Prostate gland (tissue), 2 donors: Measurements from ENCODE around the gene DLL3. TPM values are rescaled to one million over a fixed set of nuclear protein-coding genes. Genes with fewer than 3 reads are reported as not detected.

ENCODE experiments used
- DNase-seq: peaks from one replicate; pipeline ENCODE4 v3.0.0-alpha.2; 2019; ENCODE audit warnings: low spot score
- H3K27ac ChIP-seq, 2 donors: fragments of 200-600 bp; sonication (generic); 2 replicates each; pipeline ENCODE4 v1.5.1; 2017 to 2019
- H3K27me3 ChIP-seq: fragments of 200-600 bp; sonication (generic); replicated peaks from 2 replicates; pipeline ENCODE4 v1.5.1; 2019; ENCODE audit not compliant: insufficient read depth
- H3K36me3 ChIP-seq, 2 donors: fragments of 200-600 bp; sonication (generic); 1 replicate in 1 of 2; 2 replicates in 1 of 2; pipeline versions ENCODE4 v1.5.1 to v1.8.1; 2017 to 2019
- H3K4me1 ChIP-seq: fragments of 200-600 bp; sonication (generic); replicated peaks from 2 replicates; pipeline ENCODE4 v1.5.1; 2019
- H3K4me3 ChIP-seq, 2 donors: fragments of 200-600 bp; sonication (generic); 2 replicates each; pipeline ENCODE4 v1.5.1; 2017 to 2019
- H3K9me3 ChIP-seq: fragments of 200-600 bp; sonication (generic); 2 replicates; pipeline ENCODE4 v1.5.1; 2017
- POLR2A ChIP-seq: fragments of 450-650 bp; IDR thresholded peaks from one replicate; pipeline ENCODE4 v1.6.1; 2016; ENCODE audit warnings: antibody characterized with exemption, mild to moderate bottlenecking
- POLR2AphosphoS5 ChIP-seq: sonication (generic); formaldehyde crosslinking; IDR thresholded peaks from one replicate; pipeline ENCODE4 v1.6.1; 2017; ENCODE audit warnings: antibody characterized with exemption
- WGBS: methylation state at CpG from one replicate; pipeline ENCODE4 v1.1.5; 2018; 5-methylcytosine and 5-hydroxymethylcytosine counted together
- intact Hi-C: fragments of 100-400 bp; cut with DNase I; formaldehyde crosslinking; loops from one replicate; pipeline ENCODE4 v1.14.2; 2022
- total RNA-seq, 2 donors: library from RNA; depleted of rRNA; stranded (reverse); fragments of >200 nt; gene quantifications; one replicate each; pipeline ENCODE4 v1.1.0, GENCODE V29; 2016
- TF ChIP-seq, protein P1 (sequence below), 4 experiments: fragments of 200-600 bp in 2 of 4; fragments of 450-650 bp in 2 of 4; sonication (generic) in 2 of 4; IDR thresholded peaks; 1 replicate in 3 of 4; 2 replicates in 1 of 4; pipeline ENCODE4 v1.5.1; 2016 to 2019; ENCODE audit warnings: antibody characterized with exemption in 4 of 4, mild to moderate bottlenecking in 2 of 4, moderate library complexity in 2 of 4

DLL3 gene
- total RNA-seq, 2 donors from 2014 or later = 6.3 TPM; not detected in 1

DNA sequence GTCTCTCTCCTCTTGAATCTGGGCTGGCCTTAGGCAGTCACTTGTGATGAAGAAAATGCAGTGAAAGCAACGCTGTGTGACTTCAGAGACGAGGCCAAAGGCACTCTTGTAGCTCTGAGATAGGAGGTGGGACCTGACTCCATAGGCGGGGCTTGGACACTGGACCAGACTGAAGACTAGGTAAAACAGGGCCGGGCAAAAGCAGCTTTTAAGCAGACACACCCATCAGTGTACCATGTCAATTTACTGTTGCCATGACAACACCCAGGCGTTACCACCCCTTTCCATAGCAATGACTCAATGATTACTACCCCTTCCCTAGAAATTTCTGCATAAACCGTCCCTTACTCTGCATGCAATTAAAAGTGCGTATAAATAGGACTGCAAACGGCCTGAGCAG, 47.9 kb downstream of the DLL3 start:
- TF ChIP-seq POLR2A (no peak), POLR2AphosphoS5 (no peak)
- TF ChIP-seq, protein P1, sequence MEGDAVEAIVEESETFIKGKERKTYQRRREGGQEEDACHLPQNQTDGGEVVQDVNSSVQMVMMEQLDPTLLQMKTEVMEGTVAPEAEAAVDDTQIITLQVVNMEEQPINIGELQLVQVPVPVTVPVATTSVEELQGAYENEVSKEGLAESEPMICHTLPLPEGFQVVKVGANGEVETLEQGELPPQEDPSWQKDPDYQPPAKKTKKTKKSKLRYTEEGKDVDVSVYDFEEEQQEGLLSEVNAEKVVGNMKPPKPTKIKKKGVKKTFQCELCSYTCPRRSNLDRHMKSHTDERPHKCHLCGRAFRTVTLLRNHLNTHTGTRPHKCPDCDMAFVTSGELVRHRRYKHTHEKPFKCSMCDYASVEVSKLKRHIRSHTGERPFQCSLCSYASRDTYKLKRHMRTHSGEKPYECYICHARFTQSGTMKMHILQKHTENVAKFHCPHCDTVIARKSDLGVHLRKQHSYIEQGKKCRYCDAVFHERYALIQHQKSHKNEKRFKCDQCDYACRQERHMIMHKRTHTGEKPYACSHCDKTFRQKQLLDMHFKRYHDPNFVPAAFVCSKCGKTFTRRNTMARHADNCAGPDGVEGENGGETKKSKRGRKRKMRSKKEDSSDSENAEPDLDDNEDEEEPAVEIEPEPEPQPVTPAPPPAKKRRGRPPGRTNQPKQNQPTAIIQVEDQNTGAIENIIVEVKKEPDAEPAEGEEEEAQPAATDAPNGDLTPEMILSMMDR (IDR thresholded peaks at IDR 0.05) = no peak
- Histone ChIP-seq H3K4me1 (no peaks in the 10 kb centered on the region), H3K27me3 (no peaks in the 10 kb centered on the region), H3K36me3 (no peaks in the 10 kb centered on the region), H3K27ac (no peak overlapping the region), H3K4me3 (no peak overlapping the region), H3K9me3 (no peaks in the 10 kb centered on the region)
- DNase-seq = no peak
- 41% methylated on average over 8 of the region's 8 CpGs for WGBS
- intact Hi-C loops = no loop called here

GRCh38 chr19:39550197-39550596, 51.5 kb downstream of the DLL3 start:
- DNase-seq = no peak
- whole genome bisulfite sequencing = 89% methylated on average over 5 of the region's 5 CpGs
- Histone ChIP-seq H3K4me3 (no peak overlapping the region), H3K36me3 (no peaks in the 10 kb centered on the region), H3K27ac (no peak overlapping the region), H3K4me1 (no peaks in the 10 kb centered on the region), H3K27me3 (no peaks in the 10 kb centered on the region), H3K9me3 (no peaks in the 10 kb centered on the region)
- intact Hi-C loops = loop anchor here (5.0 kb wide), 1 partner anchor 122 kb away; no protein-coding TSS in a partner anchor
- TF ChIP-seq POLR2A (no peak), POLR2AphosphoS5 (no peak)

DNA sequence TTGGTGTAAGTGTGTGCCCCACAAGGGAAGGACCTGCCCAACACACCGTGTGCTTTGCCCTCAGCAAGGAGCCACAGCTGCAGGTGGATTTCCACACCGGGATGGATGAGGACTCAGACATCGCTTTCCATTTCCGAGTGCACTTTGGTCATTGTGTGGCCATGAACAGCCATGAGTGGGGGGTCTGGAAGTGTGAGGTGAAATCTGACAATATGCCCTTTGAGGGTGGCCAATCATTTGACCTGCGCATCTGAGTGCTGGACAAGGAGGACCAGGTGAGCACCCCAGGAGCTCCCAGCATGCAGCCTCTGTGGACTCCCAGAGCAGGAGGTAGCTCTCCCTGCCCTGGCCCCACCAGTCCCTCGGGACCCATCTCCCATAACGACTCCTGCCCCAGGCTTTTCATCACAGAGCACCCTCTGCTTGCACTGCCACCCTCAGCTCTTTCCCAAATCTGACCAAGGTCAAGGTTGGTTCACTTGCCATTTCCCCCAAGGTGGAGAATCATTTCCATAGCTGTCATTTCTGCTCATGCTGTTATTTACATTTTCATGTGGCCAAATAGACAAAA, 54.4 kb downstream of the DLL3 start:
- DNase-seq = no peak
- intact Hi-C loops = loop anchor here (5.0 kb wide), 1 partner anchor 119 kb away; no protein-coding TSS in a partner anchor
- 67% methylated on average over 7 of the region's 7 CpGs for WGBS

DNA sequence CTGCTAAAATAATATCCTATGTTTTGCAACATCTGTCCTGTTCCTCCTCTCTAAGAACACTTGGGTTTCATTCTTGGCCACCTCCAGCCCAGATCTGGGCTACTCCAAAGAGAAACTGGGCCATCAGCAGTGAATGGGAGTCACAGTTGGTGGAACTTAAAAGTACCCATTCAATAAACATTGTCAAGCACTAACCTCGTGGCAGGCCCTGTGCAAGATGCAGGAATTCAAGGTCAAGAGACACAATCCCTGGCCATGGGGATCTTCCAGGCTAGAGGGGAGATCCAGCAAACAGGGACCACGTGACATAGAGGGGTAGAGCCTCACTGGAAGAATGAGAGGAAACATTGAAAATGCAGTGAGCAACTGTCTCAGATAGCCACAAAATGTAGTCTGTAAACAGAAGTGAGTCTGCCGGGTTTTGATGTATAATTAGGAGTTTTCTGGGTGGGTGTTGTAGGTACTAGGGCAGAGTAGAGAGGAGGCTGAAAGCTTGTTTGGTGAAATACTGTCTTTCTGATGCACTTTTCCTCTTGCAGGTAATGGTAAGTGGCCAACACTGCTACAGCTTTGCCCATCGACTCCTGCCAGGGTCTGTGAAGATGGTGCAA, 56.1 kb downstream of the DLL3 start:
- no peaks in the 10 kb centered on the region for H3K36me3 ChIP-seq
- H3K4me1 ChIP-seq = no peaks in the 10 kb centered on the region
- H3K27me3 ChIP-seq = no peaks in the 10 kb centered on the region
- H3K27ac ChIP-seq = no peak overlapping the region
- 71% methylated on average over 3 of the region's 4 CpGs for WGBS
- DNase-seq = no peak
- no peak overlapping the region for H3K4me3 ChIP-seq
- intact Hi-C loops = loop anchor here (5.0 kb wide), 1 partner anchor 117 kb away; no protein-coding TSS in a partner anchor
- no peaks in the 10 kb centered on the region for H3K9me3 ChIP-seq
- TF ChIP-seq, protein P1 (IDR thresholded peaks at IDR 0.05) = no peak
- TF ChIP-seq POLR2AphosphoS5 = no peak
- TF ChIP-seq POLR2A = no peak

More for the DNA sequence above, 54.4 kb downstream of the DLL3 start:
- no peak for TF ChIP-seq POLR2A
- TF ChIP-seq, protein P1 (IDR thresholded peaks at IDR 0.05) = no peak
- no peak for TF ChIP-seq POLR2AphosphoS5
- H3K4me1 ChIP-seq = no peaks in the 10 kb centered on the region
- H3K36me3 ChIP-seq = no peaks in the 10 kb centered on the region
- no peaks in the 10 kb centered on the region for H3K9me3 ChIP-seq
- H3K27me3 ChIP-seq = no peaks in the 10 kb centered on the region
- H3K27ac ChIP-seq = no peak overlapping the region
- no peak overlapping the region for H3K4me3 ChIP-seq

GRCh38 chr19:39555883-39556282, 57.1 kb downstream of the DLL3 start:
- 73% methylated on average over 1 of the region's 1 CpG for WGBS
- Histone ChIP-seq H3K9me3 (no peaks in the 10 kb centered on the region), H3K27ac (no peak overlapping the region), H3K36me3 (no peaks in the 10 kb centered on the region), H3K4me1 (no peaks in the 10 kb centered on the region), H3K27me3 (no peaks in the 10 kb centered on the region), H3K4me3 (no peak overlapping the region)
- intact Hi-C loops = no loop called here
- TF ChIP-seq POLR2A = no peak
- no peak for TF ChIP-seq POLR2AphosphoS5
- TF ChIP-seq, protein P1 (IDR thresholded peaks at IDR 0.05) = no peak
- DNase-seq = no peak

Other genes with a start within 250 kb of the DLL3 start
- not detected for gene IFNL2, start 230.6 kb upstream of the DLL3 start, total RNA-seq
- gene IFNL1, start 202.5 kb upstream of the DLL3 start, total RNA-seq = not detected
- gene LRFN1, start 178.1 kb upstream of the DLL3 start, total RNA-seq = 1 to 10 TPM; 4.2 to 5.6 TPM
- 10 to 100 TPM in 1 of 2 donors, 1 to 10 TPM in 1; 1.5 to 10.2 TPM for gene GMFG, start 162.9 kb upstream of the DLL3 start, total RNA-seq
- 100 to 1,000 TPM; 133 to 227 TPM for gene SAMD4B, start 156.5 kb upstream of the DLL3 start, total RNA-seq
- 10 to 100 TPM; 47.5 to 63.6 TPM for gene PAF1, start 107.8 kb upstream of the DLL3 start, total RNA-seq
- 10 to 100 TPM; 50.2 to 56.4 TPM for gene MED29, start 107.6 kb upstream of the DLL3 start, total RNA-seq
- 100 to 1,000 TPM in 1 of 2 donors, 10 to 100 TPM in 1; 96.5 to 170 TPM for gene ZFP36, start 92.1 kb upstream of the DLL3 start, total RNA-seq
- 10 to 100 TPM; 14.4 to 21.1 TPM for gene PLEKHG2, start 86.3 kb upstream of the DLL3 start, total RNA-seq
- gene RPS16, start 63.0 kb upstream of the DLL3 start, total RNA-seq = 1,000 to 10,000 TPM; 1,162 to 1,716 TPM
- 100 to 1,000 TPM in 1 of 2 donors, 10 to 100 TPM in 1; 79.8 to 246 TPM for gene SUPT5H, start 53.4 kb upstream of the DLL3 start, total RNA-seq
- 10 to 100 TPM; 54.1 to 75.5 TPM for gene TIMM50, start 18.1 kb upstream of the DLL3 start, total RNA-seq
- not detected for gene SELENOV, start 16.2 kb downstream of the DLL3 start, total RNA-seq
- 1 to 10 TPM; 2.6 to 4.5 TPM for gene EID2B, start 33.9 kb downstream of the DLL3 start, total RNA-seq
- 10 to 100 TPM; 21.1 to 25.3 TPM for gene EID2, start 41.2 kb downstream of the DLL3 start, total RNA-seq
- gene LGALS13, start 103.6 kb downstream of the DLL3 start, total RNA-seq = not detected
- gene LGALS16, start 157.0 kb downstream of the DLL3 start, total RNA-seq = not detected
- gene LGALS14, start 205.5 kb downstream of the DLL3 start, total RNA-seq = not detected
- not detected for gene CLC, start 239.1 kb downstream of the DLL3 start, total RNA-seq